Measurements from ENCODE around the gene EXOC6B.

Gene EXOC6B

GRCh38 chr2:72681016-72681995, 144.5 kb downstream of the EXOC6B start:
- TF ChIP-seq CTCF (IDR thresholded peaks at IDR 0.05; ENCODE audit: control extremely low read depth, extremely low read depth, low read depth, missing control alignments), result no peak
- CTCF ChIA-PET, result interaction anchor here (1.1 kb wide), 1 partner anchor 32 kb away, joined by 3 read pairs; no protein-coding TSS in a partner anchor
- no peak for DNase-seq (ENCODE audit: extremely low spot score)
- POLR2A ChIA-PET, result no interaction called here

- no peak for DNase-seq (ENCODE audit: extremely low spot score)
- TF ChIP-seq CTCF (IDR thresholded peaks at IDR 0.05; ENCODE audit: control extremely low read depth, extremely low read depth, low read depth, missing control alignments), result no peak
- CTCF ChIA-PET, result interaction anchor here (0.9 kb wide), 1 partner anchor 10 kb away, joined by 3 read pairs; no protein-coding TSS in a partner anchor
- POLR2A ChIA-PET, result no interaction called here
These were observed 147.8 kb downstream of the EXOC6B start for GRCh38 chr2:72678024-72678423.

GRCh38 chr2:72676341-72677025, 149.3 kb downstream of the EXOC6B start:
- ChIA-PET POLR2A (no interaction called here), CTCF (interaction anchor here (1.1 to 1.7 kb wide), 2 partner anchors 11 to 38 kb away, joined by 3 read pairs; no protein-coding TSS in a partner anchor)
- no peak for DNase-seq (ENCODE audit: extremely low spot score)
- TF ChIP-seq CTCF (IDR thresholded peaks at IDR 0.05; ENCODE audit: control extremely low read depth, extremely low read depth, low read depth, missing control alignments), result no peak

GRCh38 chr2:72674982-72675915, 150.6 kb downstream of the EXOC6B start:
- TF ChIP-seq CTCF (IDR thresholded peaks at IDR 0.05; ENCODE audit: control extremely low read depth, extremely low read depth, low read depth, missing control alignments), result no peak
- no peak for DNase-seq (ENCODE audit: extremely low spot score)
- CTCF ChIA-PET, result interaction anchor here (1.1 to 1.7 kb wide), 2 partner anchors 10 to 40 kb away, joined by 3 read pairs; no protein-coding TSS in a partner anchor
- POLR2A ChIA-PET, result no interaction called here

DNA sequence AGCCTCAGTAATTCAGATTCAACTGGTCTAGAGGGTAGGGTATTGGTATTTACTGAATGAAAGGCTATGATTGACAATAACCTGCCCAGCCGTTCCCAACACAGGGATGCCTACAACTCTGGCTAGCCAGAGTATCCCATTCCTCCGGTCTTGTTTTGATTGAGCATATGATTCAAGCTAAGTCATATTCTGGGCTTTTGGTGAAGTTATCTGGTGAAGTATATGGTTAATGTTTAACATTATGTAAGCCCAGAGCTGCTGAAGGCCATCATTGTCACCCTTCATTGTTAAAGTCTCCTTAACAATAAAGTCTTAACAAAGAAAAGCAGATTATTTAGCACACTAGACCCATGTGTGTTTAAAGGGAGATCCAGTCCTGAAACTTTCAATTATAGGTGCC, 152.6 kb downstream of the EXOC6B start:
- no peak for DNase-seq (ENCODE audit: extremely low spot score)
- ChIA-PET CTCF (interaction anchor here (0.9 kb wide), 1 partner anchor 15 kb away, joined by 3 read pairs; no protein-coding TSS in a partner anchor), POLR2A (no interaction called here)
- no peak for TF ChIP-seq CTCF (IDR thresholded peaks at IDR 0.05; ENCODE audit: control extremely low read depth, extremely low read depth, low read depth, missing control alignments)

Data from GM10248 (cell line).